NCI-H128 (cell line): ENCODE measurements around the gene PRKG1.
"Not testable (repeated sequence)": the region's sequence is repeated elsewhere in the genome, so short reads cannot be mapped to it uniquely, and the experiment has no call there.

Experiments
- DNase-seq: peaks from one replicate; lab custom pipeline; 2025; ENCODE audit not compliant: unreplicated experiment; lab: John Stamatoyannopoulos, UW

PRKG1 gene

GRCh38 chr10:51260376-51260775 lies 186.1 kb downstream of the PRKG1 start:
- DNase-seq: no peak

GRCh38 chr10:51266496-51266895 lies 192.2 kb downstream of the PRKG1 start:
- no peak for DNase-seq

GRCh38 chr10:51267980-51268570 lies 193.8 kb downstream of the PRKG1 start:
- not testable (repeated sequence) for DNase-seq

- DNase-seq: no peak
Measured at GRCh38 chr10:51269821-51270220, 195.5 kb downstream of the PRKG1 start.

GRCh38 chr10:51270936-51271530 lies 196.7 kb downstream of the PRKG1 start:
- DNase-seq: no peak

- not testable (repeated sequence) for DNase-seq
Measured at GRCh38 chr10:51272099-51272498, 197.8 kb downstream of the PRKG1 start.

GRCh38 chr10:51272555-51272954 lies 198.3 kb downstream of the PRKG1 start:
- DNase-seq: no peak

- DNase-seq: no peak
Measured at GRCh38 chr10:51273574-51273973, 199.3 kb downstream of the PRKG1 start.

- not testable (repeated sequence) for DNase-seq
Measured at GRCh38 chr10:51276097-51276496, 201.8 kb downstream of the PRKG1 start.

GRCh38 chr10:51281387-51281786 lies 207.1 kb downstream of the PRKG1 start:
- DNase-seq: not testable (repeated sequence)

GRCh38 chr10:51285601-51286000 lies 211.3 kb downstream of the PRKG1 start:
- no peak for DNase-seq

- DNase-seq: no peak
Measured at GRCh38 chr10:51288511-51288910, 214.2 kb downstream of the PRKG1 start.

- DNase-seq: no peak
Measured at GRCh38 chr10:51289519-51289918, 215.2 kb downstream of the PRKG1 start.

- no peak for DNase-seq
Measured at GRCh38 chr10:51291961-51292360, 217.7 kb downstream of the PRKG1 start.

- DNase-seq: no peak
Measured at GRCh38 chr10:51297438-51297837, 223.2 kb downstream of the PRKG1 start.

GRCh38 chr10:51300617-51301304 lies 226.5 kb downstream of the PRKG1 start:
- DNase-seq: no peak

- DNase-seq: no peak
Measured at GRCh38 chr10:51301644-51302043, 227.4 kb downstream of the PRKG1 start.

- DNase-seq: no peak
Measured at GRCh38 chr10:51302316-51302715, 228.0 kb downstream of the PRKG1 start.

- DNase-seq: no peak
Measured at GRCh38 chr10:51308116-51308515, 233.8 kb downstream of the PRKG1 start.

- DNase-seq: no peak
Measured at GRCh38 chr10:51311228-51311627, 236.9 kb downstream of the PRKG1 start.

- DNase-seq: no peak
Measured at GRCh38 chr10:51312817-51313216, 238.5 kb downstream of the PRKG1 start.

- DNase-seq: no peak
Measured at GRCh38 chr10:51313251-51313650, 239.0 kb downstream of the PRKG1 start.
